Activated naive CD4-positive, alpha-beta T cell treated with anti-CD3 and anti-CD28 coated beads, Interleukin-2, amount 50 U/mL, for 72 hours (primary cell): Measurements from ENCODE around the gene MED7. TPM values are rescaled to one million over a fixed set of nuclear protein-coding genes. Genes with fewer than 3 reads are reported as not detected.

Experiments used
- total RNA-seq, 2 donors: library from RNA; stranded (reverse); gene quantifications; one replicate each; pipeline ENCODE4 v1.2.3, GENCODE V29; 2022

The MED7 gene
- total RNA-seq, 2 donors from 2014 or later: 16.9 to 21.7 TPM

Other genes with a start within 250 kb of the MED7 start
- gene TIMD4, start 179.6 kb downstream of the MED7 start, total RNA-seq: 10 to 100 TPM in 1 of 2 donors, 1 to 10 TPM in 1; 8.4 to 12.3 TPM
- under 1 TPM; 0.72 to 0.96 TPM for gene HAVCR1, start 83.7 kb downstream of the MED7 start, total RNA-seq
- gene HAVCR2, start 33.8 kb downstream of the MED7 start, total RNA-seq: 10 to 100 TPM; 34.4 to 52.2 TPM
- gene GARIN3, start 23.4 kb upstream of the MED7 start, total RNA-seq: under 1 TPM; 0.46 to 0.47 TPM
- gene ITK, start 38.0 kb upstream of the MED7 start, total RNA-seq: 100 to 1,000 TPM; 203 to 308 TPM
- gene CYFIP2, start 123.3 kb upstream of the MED7 start, total RNA-seq: 100 to 1,000 TPM; 335 to 493 TPM